ENCODE data around the gene A3GALT2. TPM values are rescaled to one million over a fixed set of nuclear protein-coding genes. Genes with fewer than 3 reads are reported as not detected.

Gene A3GALT2
- total RNA-seq, 2 donors from 2014 or later = 0.24 TPM; not detected in 1

DNA sequence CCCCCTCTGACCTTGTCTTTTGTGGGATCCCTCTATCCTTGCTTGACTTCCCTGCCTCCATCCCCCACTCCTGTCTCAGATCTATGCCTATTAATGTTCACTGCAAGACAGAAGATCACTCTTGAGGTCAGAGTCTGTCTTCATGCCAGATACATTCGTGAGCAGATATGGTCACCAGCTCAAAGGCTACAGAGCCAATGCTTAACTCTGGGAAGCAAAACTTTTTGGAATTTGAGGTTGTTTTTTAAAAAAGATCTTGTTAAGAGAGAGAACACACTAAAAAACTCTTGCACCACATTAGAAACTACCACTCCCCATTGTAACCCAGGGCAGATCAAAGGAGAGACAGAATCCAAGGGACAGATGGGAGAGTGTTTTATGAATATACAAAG is 17.1 kb upstream of the A3GALT2 start:
- intact Hi-C loops (cut with DNase I) = no loop called here
- ATAC-seq (peak in 1 of 2 donors; percentile 7), DNase-seq (no peak)

DNA sequence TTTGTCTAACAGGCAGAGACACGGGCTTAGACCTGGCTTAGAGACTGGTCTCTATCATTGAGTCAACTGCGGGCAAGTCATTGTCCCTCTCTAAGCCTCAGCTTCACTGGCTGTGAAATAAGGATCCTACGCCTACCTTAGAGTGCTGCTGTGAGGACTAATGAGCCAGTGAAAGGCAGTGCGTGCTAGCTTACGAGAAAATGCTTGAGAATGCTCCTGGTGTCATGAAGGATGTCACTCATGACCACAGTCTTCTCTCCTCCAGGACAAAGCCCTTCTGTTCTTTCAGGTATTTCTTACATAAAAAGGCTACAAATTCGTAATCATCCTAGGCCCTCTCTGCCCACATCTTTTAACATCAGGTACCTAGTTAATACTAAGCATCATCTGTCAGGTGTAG is 16.5 kb upstream of the A3GALT2 start:
- ATAC-seq = no peak
- no peak for DNase-seq
- intact Hi-C loops (cut with DNase I) = no loop called here

DNA sequence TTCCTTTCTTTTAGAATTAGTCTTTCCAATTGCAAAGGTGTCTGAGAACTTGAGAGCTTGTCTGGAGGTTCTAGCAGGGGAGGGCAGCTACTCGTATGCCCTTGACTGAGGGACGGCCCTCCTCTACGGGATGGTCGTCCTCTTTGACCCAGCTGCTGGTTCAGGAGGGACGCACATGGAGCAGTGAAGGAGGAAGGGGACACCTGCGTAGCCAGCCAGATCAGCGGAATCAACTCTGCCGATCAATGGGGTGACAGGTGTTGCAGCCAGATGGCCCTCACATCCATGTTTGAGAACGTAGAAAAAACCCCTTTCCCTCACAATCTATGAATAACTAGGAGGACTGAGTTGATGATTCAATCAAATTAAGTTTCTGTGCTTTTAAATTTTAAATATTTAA is 15.7 kb upstream of the A3GALT2 start:
- ATAC-seq (no peak), DNase-seq (no peak)
- intact Hi-C loops (cut with DNase I) = no loop called here

DNA sequence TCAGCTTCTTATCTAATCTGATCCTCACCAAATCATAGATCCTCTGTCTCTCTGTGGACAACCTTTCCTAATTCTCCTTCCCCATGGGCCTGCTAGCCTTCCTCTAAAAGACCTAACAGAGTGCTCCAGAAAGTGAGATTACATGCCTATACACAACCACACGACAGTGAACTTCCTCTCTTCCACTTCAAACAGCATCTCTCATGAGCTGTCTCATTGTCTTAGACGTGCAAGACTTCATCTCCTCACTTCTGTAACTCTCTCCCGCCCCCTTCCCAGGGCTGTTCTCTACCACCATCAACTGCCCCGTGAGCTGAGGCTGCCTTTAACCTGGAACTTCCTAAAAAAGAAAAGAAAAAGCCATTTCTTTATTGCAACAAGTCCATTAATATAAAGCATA is 14.1 kb upstream of the A3GALT2 start:
- no peak for DNase-seq
- intact Hi-C loops (cut with DNase I) = no loop called here
- ATAC-seq = no peak

DNA sequence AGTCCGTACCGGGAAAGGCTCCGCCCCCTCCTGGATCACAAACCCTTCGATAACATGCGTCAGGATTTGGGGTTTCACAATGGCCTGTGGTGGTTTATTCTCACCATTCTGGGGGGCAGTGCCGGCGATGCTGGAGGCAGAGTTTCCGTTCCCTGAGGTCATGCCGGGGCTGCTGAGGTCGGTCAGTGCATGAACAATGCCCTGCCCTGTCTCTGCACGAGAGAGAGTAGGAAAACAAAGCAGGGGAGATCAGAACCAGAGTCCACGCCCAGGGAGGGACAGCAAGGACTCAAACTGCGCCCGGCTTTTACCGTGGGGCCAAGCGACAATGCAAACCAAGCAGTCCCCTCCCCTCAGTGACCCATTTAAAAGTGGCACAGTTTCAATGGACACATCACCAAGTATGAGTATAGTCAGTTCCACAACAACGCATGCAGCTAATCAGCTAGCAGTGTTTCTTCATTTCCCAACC is 13.2 kb upstream of the A3GALT2 start:
- intact Hi-C loops (cut with DNase I) = no loop called here
- ATAC-seq = peak; percentile 36 to 52
- DNase-seq = peak; percentile 89

DNA sequence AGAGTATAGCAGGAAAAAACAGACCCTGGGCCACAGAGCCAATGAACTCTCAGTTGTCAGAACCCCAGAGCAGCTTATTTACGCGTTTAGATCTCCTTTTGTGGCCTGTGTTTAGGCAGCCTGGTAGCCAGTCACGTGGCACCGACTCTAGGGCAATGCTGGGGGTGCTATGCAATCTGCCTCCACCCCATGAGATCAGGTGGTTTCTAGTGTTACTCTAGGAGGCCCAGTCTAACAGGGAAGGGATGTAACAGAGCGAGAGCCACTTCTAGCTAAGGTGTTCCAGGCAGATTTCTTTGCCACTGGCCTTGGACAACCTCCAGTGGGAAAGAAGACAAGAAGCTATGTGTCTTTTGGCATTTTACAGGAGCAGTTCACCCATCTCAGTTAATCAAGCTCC is 12.0 kb upstream of the A3GALT2 start:
- intact Hi-C loops (cut with DNase I) = no loop called here
- ATAC-seq (no peak), DNase-seq (no peak)

DNA sequence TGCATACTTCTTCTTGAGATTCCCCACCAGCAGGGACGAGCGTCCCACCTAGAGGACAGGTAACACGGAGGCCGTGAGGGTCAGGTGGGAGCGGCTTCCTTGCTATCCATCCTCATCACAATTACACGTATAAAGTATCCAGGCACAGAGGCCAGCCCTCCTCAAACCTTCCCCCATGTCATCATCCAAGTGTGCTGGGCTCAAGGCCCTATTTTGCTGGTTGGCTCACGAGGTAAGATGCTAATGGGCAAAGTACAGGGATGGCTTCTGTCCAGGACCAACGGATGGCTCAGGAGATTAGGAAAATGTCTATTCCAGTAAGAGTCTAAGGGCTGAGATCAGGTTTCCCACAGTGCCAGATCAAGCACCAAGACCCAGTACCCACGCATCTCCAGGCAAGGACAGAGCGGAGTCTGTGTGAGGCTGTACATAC is 11.5 kb upstream of the A3GALT2 start:
- intact Hi-C loops (cut with DNase I) = no loop called here
- ATAC-seq (peak in 1 of 2 donors; percentile 4), DNase-seq (no peak)

DNA sequence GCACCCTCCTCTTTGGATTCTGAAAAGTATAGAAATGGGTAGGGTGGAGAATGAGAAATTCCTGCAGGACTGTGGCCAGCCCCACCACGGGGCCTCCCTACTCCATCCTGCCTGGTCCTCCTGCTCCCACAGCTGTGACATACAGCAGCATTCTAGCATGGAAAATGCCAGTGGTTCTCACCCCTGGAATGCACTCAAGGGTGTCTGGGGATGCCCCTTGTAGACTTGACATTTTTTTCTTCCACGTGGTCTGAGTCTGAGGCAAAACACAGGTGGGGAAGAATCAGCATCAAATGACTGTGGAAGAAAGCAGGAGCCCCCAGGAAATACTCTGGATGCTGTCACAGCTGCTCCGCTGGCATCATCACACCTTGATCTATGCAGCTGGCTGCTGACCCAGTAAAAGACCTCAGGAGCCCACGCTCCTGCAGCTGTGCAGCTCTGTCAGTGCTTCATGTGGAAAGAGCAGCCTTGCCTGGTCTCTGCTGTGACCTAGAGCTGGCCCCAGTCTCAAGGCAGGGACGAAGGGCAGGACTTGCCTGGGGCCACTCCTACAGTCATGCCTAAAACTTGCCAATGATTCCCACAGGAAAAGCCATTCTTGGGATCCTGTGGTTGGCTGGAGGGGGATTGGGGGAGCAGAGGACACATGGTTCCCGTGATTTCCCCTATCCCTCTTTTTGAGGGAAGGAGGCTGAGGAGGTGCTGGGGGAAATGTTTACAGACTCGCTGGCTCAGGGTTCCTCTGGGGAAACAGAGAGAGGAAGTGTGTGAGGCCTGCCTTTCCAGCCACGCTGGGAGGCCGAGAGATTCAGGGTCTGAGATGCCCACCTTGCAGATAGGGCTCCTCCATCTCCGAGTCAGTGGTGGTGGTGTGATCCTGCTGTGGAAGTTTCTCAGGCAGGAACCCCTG is 10.8 kb upstream of the A3GALT2 start:
- intact Hi-C loops (cut with DNase I) = no loop called here
- ATAC-seq (no peak), DNase-seq (no peak)

DNA sequence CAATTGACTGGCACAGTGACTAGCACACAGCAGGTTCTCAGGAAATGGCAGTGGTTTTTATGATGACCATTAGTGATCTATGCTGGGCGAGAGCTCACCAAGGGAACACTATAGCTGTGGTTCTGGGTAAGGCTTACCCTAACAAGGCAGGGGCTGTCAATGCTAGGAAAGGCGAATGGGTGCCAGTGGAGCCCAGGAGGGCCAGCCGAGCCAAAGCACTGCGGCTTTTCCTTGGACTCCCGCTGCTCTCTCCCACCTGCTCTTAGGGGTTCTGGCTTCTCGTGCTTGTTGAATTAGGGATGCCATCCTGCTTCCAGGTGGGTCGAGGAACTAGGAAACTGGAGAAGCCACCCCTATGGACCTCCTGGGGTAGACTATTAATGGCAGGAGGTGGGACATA is 10.0 kb upstream of the A3GALT2 start:
- ATAC-seq (no peak), DNase-seq (no peak)
- intact Hi-C loops (cut with DNase I) = no loop called here

DNA sequence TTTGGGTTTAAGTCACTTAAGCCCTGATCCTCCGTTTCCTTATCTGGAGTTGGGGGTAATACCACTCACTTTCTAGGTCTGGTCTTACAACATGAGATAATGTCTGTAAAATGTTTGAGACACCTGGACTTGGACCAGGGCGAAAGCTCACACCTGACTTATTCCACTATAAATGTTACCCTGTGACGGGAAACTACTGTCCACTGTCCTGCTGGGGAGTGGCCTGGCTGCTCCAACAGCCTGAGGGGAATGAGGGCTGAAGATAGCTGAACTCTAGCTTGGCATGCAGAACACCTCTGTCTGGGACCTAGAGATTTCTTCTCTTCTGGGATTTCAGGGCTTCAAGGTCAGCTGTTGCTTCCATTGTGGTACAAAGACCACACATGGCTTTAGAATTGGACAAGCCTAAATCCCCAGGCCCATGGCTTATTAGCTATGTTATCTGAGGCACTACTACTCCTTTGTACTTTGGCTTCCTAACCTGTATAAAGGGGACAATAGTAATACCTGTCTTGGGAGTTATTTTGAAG is 9.5 kb upstream of the A3GALT2 start:
- intact Hi-C loops (cut with DNase I) = no loop called here
- ATAC-seq = no peak
- no peak for DNase-seq

DNA sequence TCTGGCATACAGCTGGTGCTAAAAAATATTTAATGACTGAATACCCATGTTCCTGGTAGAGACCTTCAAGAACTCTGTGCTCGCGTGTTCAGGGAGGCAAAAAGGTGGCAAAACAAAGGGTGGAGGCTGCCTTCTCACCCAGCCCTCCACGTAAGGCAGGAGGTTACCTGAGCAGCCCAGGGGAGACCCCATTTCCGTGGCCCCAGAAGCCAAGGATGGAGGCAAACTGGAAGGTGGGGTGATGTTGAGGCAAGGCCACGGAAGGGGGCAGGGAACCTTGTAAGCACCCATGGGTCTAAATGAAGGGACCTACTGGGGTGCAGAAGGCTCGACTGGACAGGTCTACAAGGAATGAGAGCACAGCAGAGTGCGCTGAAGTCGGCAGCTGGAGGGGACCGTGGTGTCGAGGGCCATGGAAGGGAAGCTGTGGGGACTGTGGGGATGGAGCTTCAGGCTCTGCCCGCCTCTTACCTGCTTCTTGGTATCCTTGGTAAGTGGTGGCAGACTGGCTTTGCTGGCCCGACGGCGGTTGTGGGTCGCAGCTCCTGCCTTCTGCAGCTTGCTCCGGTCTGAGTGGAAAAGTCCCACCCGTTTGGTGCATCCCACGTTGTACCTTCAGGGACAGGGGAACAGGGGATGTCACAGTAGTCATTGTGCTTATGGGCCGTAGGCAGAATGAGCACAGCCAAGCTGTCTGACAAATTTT is 8.9 kb upstream of the A3GALT2 start:
- no peak for ATAC-seq
- DNase-seq = no peak
- intact Hi-C loops (cut with DNase I) = no loop called here

DNA sequence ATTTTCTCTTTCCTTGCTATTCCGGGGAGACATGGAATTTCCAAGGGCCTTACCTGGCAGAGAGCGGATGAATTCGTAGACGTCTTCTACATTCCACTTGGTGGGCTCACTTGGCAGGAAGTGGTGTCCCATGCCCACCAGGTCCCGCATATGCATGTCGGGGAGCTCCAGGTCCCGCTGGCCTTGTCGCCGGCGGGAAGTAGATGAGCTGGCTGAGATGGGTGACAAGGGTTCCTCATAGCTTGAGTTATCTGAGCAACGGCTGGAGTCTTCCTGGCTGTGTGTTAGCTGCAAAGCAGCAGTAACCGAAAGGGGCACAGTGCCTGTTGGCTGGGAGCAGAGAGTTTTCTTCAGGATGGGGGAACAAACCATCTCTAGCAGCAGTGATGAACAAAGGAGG is 7.9 kb upstream of the A3GALT2 start:
- DNase-seq (no peak), ATAC-seq (no peak)
- intact Hi-C loops (cut with DNase I) = no loop called here

DNA sequence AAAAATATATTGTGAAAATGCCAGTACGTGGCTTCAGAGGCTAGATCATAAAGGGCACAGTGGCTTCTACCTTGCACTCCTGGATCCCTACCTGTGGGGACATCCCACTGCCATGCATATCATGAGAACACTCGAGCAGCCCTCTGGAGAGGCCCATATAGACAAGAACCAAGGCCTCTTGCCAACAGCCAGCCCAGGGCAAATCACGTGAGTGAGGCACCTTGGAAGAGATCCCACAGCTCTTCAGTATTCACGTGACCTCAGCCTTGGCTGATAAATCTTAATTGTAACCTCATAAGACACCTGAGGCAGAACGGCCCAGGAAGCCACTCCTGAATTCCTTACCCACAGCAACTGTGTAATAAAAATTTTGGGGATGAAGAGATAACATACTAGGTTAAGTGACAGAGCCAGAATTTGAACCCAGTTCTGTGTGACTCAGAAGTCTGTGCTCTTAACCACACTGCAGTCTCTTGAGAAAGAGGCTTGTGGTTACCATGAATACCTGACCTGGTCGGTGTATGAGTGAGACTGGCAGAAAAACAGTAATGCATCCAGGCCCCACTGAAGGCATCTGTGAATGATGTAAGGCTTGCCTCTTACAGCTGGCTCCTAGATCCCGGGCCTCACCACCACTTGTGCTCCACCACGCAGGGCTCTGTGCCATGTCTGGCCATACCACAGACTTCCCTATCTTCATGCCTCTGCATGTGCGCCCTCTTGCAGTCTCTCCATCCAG is 6.9 kb upstream of the A3GALT2 start:
- intact Hi-C loops (cut with DNase I) = no loop called here
- ATAC-seq (peak; percentile 53 to 54), DNase-seq (peak; percentile 45)

DNA sequence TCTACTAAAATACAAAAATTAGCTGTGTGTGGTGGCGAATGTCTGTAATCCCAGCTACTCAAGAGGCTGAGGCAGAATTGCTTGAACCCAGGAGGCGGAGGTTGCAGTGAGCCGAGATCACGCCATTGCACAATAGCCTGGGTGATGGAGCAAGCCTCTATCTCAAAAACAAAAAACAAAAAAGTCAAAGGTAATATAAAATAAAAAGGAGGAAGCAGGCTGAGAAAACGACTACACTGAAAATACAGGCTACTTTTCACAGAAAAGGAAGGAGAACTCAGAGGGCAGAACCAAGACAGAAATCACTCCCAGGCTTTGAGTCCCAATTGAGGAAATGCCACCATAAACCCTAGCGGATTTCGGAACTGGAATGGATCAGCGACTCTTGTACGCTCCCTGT is 5.9 kb upstream of the A3GALT2 start:
- intact Hi-C loops (cut with DNase I) = no loop called here
- DNase-seq (no peak), ATAC-seq (no peak)

DNA sequence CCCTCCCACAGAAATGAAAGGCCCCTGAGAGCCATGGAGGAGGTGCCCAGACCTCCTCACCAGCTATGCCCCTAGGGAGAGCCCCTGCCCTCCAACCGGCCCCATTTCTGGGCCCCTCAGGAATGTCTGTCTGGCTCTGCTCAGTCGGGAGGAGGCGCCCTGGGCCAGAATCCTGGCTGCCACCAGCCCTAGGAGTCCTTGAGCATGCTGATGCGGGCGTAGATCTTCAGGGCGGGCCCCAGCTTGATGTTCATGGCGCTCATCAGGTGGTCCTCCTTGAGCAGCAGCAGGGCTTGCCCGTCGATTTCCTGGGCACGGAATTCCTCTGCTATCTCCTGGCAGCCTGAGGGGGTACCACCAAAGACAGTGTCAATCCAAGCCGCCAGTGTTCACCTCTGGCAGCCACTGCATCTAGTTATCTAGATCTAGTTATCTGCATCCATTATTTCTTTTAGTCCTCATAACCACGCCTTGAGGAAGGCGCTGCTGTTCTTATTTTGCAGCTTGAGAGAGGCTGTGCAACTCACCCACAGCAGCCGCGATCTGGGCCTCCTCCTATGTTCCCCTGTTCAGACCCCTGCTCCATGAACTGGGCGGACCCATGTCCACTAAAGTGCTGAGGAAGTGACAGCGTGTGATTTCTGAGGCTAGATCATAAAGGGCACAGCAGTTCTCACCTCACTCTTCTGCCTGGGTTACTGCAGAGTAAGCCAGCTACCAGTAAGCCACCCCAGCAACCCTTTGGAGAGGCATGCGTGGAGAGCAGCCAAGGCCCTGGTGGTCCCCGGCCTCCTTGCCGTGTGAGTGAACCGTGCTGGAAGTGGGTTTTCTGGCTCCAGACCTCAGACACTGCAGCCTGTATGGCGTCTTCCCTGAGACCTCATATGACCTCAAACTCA is 4.0 kb upstream of the A3GALT2 start:
- intact Hi-C loops (cut with DNase I) = no loop called here
- DNase-seq (no peak), ATAC-seq (peak in 1 of 2 donors; percentile 5)

DNA sequence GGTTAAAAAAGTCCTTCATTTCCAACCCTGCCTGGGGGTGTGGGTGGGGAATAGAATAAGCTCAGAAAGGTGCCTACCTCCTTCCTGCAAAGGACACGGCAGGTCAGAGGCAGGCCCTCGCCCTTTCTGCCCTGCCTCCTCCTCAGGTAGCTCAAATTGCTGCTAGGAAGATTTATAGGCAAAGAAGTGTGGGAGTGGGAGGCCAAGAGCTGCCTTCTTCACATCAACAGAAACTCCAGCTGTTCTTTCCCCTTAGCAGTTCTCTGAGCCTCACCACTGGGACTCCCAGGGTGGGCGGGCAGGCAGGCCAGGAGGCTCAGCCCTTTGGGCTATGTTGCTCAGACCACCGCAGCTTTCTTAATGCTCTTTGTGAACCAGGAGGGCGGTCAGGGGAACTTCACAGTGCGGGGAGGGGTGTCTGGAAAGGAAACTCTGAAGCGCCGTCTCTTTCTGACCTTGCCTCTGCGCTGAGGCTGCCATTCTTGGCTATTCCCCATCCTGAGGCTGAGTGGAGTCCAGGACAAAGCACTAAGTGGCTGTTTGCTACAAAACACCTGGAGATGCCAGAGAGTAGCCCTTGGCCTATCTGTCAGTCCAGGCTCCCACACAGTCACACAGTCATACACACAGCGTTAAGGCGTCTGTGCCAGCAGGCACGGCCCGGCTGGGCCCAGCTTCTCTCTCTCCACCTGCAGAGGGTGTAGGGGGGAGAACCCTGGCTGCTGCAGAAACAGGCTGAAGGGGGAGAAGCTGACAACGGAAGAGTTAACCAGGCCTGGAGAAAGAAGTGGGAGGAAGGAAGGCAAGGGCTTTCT is 3.0 kb upstream of the A3GALT2 start:
- intact Hi-C loops (cut with DNase I) = no loop called here
- peak in 1 of 2 donors; percentile 9 for ATAC-seq
- DNase-seq = no peak

DNA sequence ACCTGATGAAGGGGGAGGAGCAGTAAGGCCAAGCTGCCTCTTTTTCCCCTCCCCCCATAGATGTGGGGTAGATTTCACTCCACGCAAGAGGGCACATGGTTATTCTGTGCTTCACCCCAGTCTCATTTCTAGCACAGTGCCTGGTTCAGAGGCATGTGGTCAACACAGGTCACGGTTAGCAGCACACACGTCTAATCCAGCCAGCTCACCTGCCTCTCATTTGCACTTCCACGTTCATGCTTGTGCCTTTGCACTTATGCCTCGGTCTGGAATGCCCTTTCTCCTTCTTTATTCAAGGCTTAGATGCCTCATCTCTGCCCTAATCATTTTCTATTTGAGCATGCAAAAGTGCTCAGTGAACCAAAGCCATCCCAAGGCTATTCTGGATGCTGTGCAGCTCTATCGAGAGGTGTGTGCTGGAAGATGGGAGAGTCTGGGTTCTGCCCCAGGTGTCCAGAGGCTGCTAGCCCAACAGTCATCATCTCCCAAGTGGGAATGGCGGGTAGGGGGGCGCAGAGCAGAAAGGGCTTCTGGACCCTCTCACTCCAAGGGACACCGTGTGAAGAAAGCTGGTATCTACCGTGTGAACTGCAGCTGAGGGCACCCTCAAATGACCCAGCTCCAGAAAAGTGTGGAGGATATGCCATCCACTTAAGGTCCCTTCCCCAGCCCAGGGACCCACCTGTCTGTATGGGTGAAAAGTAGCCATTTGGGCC is 2.1 kb upstream of the A3GALT2 start:
- intact Hi-C loops (cut with DNase I) = no loop called here
- no peak for DNase-seq
- ATAC-seq = no peak
